Astrocyte of the spinal cord (primary cell): Measurements from ENCODE around the gene MORN1.

Experiments used
- DNase-seq: peaks from one replicate; pipeline ENCODE4 v3.0.0; 2011; ENCODE audit warnings: low read depth, low spot score
- H3K4me3 ChIP-seq: 2 replicates; pipeline ENCODE4 v1.5.1; 2011; ENCODE audit warnings: low read depth, mild to moderate bottlenecking, low read length, moderate library complexity
- CTCF ChIP-seq: IDR thresholded peaks from 2 replicates; pipeline ENCODE4 v1.5.1; 2012; ENCODE audit warnings: low read depth, mild to moderate bottlenecking, low read length, inconsistent platforms
- in situ Hi-C: cut with HindIII; loops from 2 replicates; pipeline ENCODE4 v1.10.0; 2017; ENCODE audit warnings: low sequenced_read_pairs

Gene MORN1

GRCh38 chr1:2283991-2284895 is 107.1 kb downstream of the MORN1 start:
- in situ Hi-C loops = no loop called here
- TF ChIP-seq CTCF = no peak
- no peak overlapping the region for H3K4me3 ChIP-seq
- no peak for DNase-seq

GRCh38 chr1:2283371-2283990 is 107.9 kb downstream of the MORN1 start:
- in situ Hi-C loops = no loop called here
- TF ChIP-seq CTCF = no peak
- no peak for DNase-seq
- H3K4me3 ChIP-seq = no peak overlapping the region

- DNase-seq = no peak
- in situ Hi-C loops = no loop called here
- no peak for TF ChIP-seq CTCF
- H3K4me3 ChIP-seq = no peak overlapping the region
Measured at GRCh38 chr1:2282556-2283270, 108.6 kb downstream of the MORN1 start.

- H3K4me3 ChIP-seq = no peak overlapping the region
Measured at GRCh38 chr1:2279817-2280216, 111.5 kb downstream of the MORN1 start.

GRCh38 chr1:2279210-2279639 is 112.1 kb downstream of the MORN1 start:
- TF ChIP-seq CTCF = no peak
- peak; percentile 95 for DNase-seq
- in situ Hi-C loops = no loop called here
- H3K4me3 ChIP-seq = no peak overlapping the region

More at GRCh38 chr1:2279817-2280216, 111.5 kb downstream of the MORN1 start:
- TF ChIP-seq CTCF = no peak
- in situ Hi-C loops = no loop called here
- no peak for DNase-seq

- in situ Hi-C loops = no loop called here
Measured at GRCh38 chr1:2278591-2279209, 112.7 kb downstream of the MORN1 start.

More at GRCh38 chr1:2278591-2279209, 112.7 kb downstream of the MORN1 start:
- H3K4me3 ChIP-seq = no peak overlapping the region
- no peak for DNase-seq
- no peak for TF ChIP-seq CTCF
